Bronchial epithelial cell (primary cell): ENCODE data around the gene FOXB1. TPM values are rescaled to one million over a fixed set of nuclear protein-coding genes. Genes with fewer than 3 reads are reported as not detected.

Source experiments
- DNase-seq: peaks from one replicate; pipeline ENCODE4 v3.0.0-alpha.2; 2010; ENCODE audit warnings: low read depth
- FAIRE-seq: peaks from 2 replicates; lab custom pipeline; 2011; peaks lifted over from hg19 to GRCh38; lab: Jason Lieb, UNC
- H3K27me3 ChIP-seq: 2 replicates; pipeline ENCODE4 v1.5.1; 2011; ENCODE audit warnings: low read length; ENCODE audit not compliant: control insufficient read depth, insufficient read depth
- H3K36me3 ChIP-seq: 2 replicates; pipeline ENCODE4 v1.5.1; 2011; ENCODE audit warnings: low read length; ENCODE audit not compliant: control insufficient read depth, insufficient read depth
- H3K4me3 ChIP-seq: 2 replicates; pipeline ENCODE4 v1.5.1; 2011; ENCODE audit warnings: mild to moderate bottlenecking, low read depth, low read length, control low read depth
- CTCF ChIP-seq: IDR thresholded peaks from 2 replicates; pipeline ENCODE4 v1.5.1; 2011; ENCODE audit warnings: mild to moderate bottlenecking, moderate library complexity, low read length, control low read depth, inconsistent platforms; ENCODE audit not compliant: insufficient read depth, severe bottlenecking
- total RNA-seq: library from RNA; depleted of rRNA; stranded (reverse); fragments of >200 nt; gene quantifications from 2 replicates; pipeline ENCODE4 v1.2.1, GENCODE V29; 2014

The FOXB1 gene
- total RNA-seq, 1 donor from 2014 or later, result not detected

DNA sequence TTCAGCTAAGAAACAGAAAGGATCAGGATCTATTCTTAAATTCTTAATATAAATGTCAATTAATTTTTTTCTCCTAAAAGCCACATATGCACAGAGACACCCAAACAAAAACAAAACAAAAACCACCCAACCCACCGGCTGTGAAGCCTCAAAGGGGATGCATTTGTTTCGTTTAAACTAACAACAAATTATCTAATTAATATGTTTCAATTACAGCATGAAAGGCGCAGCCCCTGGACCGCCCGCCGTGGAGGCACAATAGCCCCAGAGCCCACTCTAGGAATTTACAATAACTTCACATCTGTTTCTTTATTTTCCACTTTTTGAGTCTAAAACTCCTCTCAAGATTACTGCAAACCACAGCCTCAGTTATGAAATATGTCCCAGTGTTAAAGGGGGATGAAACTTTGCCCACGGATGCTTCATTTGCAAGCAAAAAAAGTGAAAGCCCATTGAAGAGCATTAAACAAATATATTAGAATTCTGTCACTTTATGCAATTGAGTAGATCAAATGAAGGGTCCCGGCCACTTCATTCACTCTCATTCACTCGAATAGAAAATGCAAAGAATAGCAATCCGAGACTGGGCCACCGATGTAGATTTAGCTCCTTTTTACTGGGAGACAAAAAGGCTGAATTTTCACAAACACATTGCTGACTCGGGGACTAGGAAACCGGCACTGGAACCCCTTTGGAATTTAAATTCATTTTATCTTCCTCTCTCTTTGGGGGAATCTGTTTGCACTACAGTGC lies 6.0 kb downstream of the FOXB1 start:
- FAIRE-seq (no peak), DNase-seq (no peak)
- no peak overlapping the region for H3K4me3 ChIP-seq
- H3K27me3 ChIP-seq, result peaks cover 53% of the 10 kb centered on the region
- no peaks in the 10 kb centered on the region for H3K36me3 ChIP-seq
- no peak for TF ChIP-seq CTCF

GRCh38 chr15:60010858-60011257 lies 6.7 kb downstream of the FOXB1 start:
- TF ChIP-seq CTCF, result no peak
- Histone ChIP-seq H3K4me3 (no peak overlapping the region), H3K27me3 (peaks cover 46% of the 10 kb centered on the region), H3K36me3 (no peaks in the 10 kb centered on the region)
- DNase-seq, result no peak
- FAIRE-seq, result no peak

DNA sequence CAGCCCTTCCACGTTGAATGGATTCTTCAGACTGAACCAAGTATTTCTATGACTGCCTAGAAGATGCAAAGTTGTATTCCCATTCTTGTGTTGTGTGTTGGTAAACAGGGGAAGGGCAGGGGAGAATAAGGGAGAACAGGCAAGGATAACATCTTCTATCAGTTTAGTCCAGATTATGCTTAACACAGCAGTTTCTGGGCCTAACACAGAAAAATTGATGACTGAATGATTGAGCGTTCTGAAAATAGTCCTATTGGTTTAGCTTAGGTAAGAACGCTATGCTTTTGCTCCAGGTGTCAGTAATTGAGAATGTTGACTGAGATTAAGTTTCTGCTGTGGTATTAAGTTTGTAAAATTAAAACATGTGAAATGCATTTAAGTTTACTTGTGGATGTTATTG lies 8.6 kb downstream of the FOXB1 start:
- H3K36me3 ChIP-seq, result no peaks in the 10 kb centered on the region
- H3K4me3 ChIP-seq, result no peak overlapping the region
- DNase-seq, result no peak
- peaks cover 38% of the 10 kb centered on the region for H3K27me3 ChIP-seq
- TF ChIP-seq CTCF, result no peak
- FAIRE-seq, result peak; percentile 36

DNA sequence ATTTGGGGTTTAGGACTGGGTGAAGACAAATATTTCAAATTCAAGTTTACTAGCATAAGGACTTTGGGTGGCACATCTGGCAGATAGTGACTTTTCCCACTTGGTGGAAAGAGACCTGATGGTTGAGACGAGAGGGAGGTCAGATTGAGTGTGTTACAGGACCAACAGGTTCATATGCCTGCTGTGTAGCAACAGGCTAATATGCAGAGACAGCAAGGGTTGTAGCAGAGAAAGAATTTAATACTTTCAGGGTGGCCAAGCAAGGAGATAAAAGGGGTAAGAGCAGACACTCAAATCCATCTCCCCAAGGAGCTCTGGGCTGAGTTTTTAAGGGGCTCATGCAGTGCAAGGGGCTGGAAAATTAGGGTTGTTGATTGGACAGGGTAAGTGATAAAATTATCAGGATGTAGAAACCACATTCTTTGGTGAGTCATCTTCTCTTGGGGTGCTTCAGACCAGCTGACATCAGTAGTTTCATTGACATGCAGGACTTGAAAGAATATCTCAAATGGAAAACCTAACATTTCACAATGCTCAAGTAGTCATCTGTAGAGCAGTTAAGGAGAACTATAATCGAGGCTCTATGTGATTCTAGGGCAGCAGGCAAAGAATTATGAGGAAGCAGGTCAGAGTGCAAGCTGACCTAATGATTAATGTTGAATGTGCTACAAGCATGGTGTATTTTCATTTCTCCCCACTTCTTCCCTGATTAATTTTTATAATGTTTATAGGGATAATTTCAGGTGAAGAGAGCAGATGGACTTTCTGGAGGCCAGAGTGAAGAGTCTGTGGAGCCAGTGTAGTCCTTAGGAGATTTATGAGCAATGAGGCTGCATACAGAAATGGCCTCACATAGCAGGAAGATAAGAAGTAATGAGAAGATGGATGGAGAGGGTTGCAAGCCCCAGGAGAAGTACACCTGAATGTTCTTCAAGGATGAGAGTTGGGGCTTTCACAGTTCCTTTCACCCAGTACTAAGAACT lies 13.7 kb downstream of the FOXB1 start:
- no peaks in the 10 kb centered on the region for H3K36me3 ChIP-seq
- DNase-seq, result peak; percentile 91
- H3K27me3 ChIP-seq, result peaks cover 4% of the 10 kb centered on the region
- no peak for FAIRE-seq
- no peak overlapping the region for H3K4me3 ChIP-seq
- no peak for TF ChIP-seq CTCF

DNA sequence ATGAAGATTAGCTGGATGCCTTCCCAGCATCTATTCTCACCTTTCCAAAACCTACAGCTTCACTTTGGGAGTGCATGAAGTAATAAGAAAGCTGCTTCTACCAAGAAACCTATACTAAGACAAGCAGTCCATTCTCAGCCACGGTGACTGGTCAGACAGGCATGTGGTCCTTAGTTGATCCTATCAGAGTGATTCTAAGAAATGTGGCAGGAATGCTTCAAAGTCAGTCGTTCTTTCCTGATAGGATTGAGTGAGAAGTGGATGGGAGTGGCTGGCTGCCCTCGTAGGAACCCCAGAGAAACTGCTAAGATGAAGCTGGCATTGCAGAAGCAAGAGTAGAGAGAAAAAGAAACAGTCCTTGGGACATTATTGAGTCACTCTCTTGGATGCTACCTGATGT lies 16.6 kb downstream of the FOXB1 start:
- no peaks in the 10 kb centered on the region for H3K36me3 ChIP-seq

More for the DNA sequence above, 16.6 kb downstream of the FOXB1 start:
- TF ChIP-seq CTCF, result no peak
- no peak for FAIRE-seq
- peak; percentile 37 for DNase-seq
- H3K4me3 ChIP-seq, result no peak overlapping the region
- H3K27me3 ChIP-seq, result peaks cover 2% of the 10 kb centered on the region
